Caco-2 (cell line): ENCODE results near the gene HLF. TPM values are rescaled to one million over a fixed set of nuclear protein-coding genes. Genes with fewer than 3 reads are reported as not detected.

ENCODE experiments used
- BruUV-seq: library from RNA; stranded (reverse); fragments of 400-500 nt; replicated peaks from 2 replicates; lab custom pipeline; 2021; lab: Mats Ljungman, UMichigan
- CTCF ChIA-PET: fragments of 300-600 bp; sonication (Branson Sonifier 250); formaldehyde crosslinking; loops from one replicate; lab custom pipeline; 2022; ENCODE audit warnings: antibody characterized with exemption; lab: Charles Lee
- POLR2A ChIA-PET: fragments of 300-600 bp; sonication (Branson Sonifier 250); formaldehyde crosslinking; loops from one replicate; lab custom pipeline; 2022; ENCODE audit warnings: antibody characterized with exemption; lab: Charles Lee
- DNase-seq, 2 experiments: peaks; one replicate each; pipeline versions ENCODE4 v3.0.0 to v3.0.0-alpha.2; 2020 to 2022
- H3K27me3 ChIP-seq: replicated peaks from 2 replicates; pipeline ENCODE4 v1.6.0; 2011; ENCODE audit warnings: low read length; ENCODE audit not compliant: control insufficient read depth, insufficient read depth
- H3K36me3 ChIP-seq: 2 replicates; pipeline ENCODE4 v1.5.1; 2011; ENCODE audit warnings: low read length; ENCODE audit not compliant: control insufficient read depth, insufficient read depth
- H3K4me1 ChIP-seq: fragments of 250-450 bp; sonication (Bioruptor Pico); 2 replicates; pipeline ENCODE4 v1.5.1; 2020; ENCODE audit warnings: mild to moderate bottlenecking
- H3K4me3 ChIP-seq: 2 replicates; pipeline ENCODE4 v1.5.1; 2011; ENCODE audit warnings: low read depth, mild to moderate bottlenecking, control low read depth, low read length
- H3K9me3 ChIP-seq: fragments of 250-450 bp; sonication (Bioruptor Pico); 2 replicates; pipeline ENCODE4 v1.5.1; 2020; ENCODE audit warnings: mild to moderate bottlenecking, moderate library complexity
- H3K27ac Mint-ChIP-seq: one replicate; pipeline ENCODE4 v1.8.0; 2022; ENCODE audit warnings: mixed read lengths; ENCODE audit not compliant: unreplicated experiment
- H3K27me3 Mint-ChIP-seq: one replicate; pipeline ENCODE4 v1.8.0; 2022; ENCODE audit warnings: mixed read lengths; ENCODE audit not compliant: insufficient read depth, unreplicated experiment
- H3K36me3 Mint-ChIP-seq: one replicate; pipeline ENCODE4 v1.8.0; 2022; ENCODE audit warnings: mild to moderate bottlenecking, mixed read lengths; ENCODE audit not compliant: insufficient read depth, unreplicated experiment
- H3K4me1 Mint-ChIP-seq: one replicate; pipeline ENCODE4 v1.8.0; 2022; ENCODE audit warnings: low read depth, mixed read lengths; ENCODE audit not compliant: unreplicated experiment
- H3K4me3 Mint-ChIP-seq: one replicate; pipeline ENCODE4 v1.8.0; 2022; ENCODE audit warnings: mild to moderate bottlenecking, moderate library complexity, mixed read lengths; ENCODE audit not compliant: unreplicated experiment
- H3K9me3 Mint-ChIP-seq: one replicate; pipeline ENCODE4 v1.8.0; 2022; ENCODE audit warnings: mixed read lengths; ENCODE audit not compliant: unreplicated experiment
- CTCF ChIP-seq, 2 experiments: fragments of 200-600 bp in 1 of 2; IDR thresholded peaks; 1 replicate in 1 of 2; 2 replicates in 1 of 2; pipeline versions ENCODE4 v1.5.1 to v1.8.0; 2011 to 2022; ENCODE audit warnings: antibody characterized with exemption in 1 of 2, control low read depth in 1 of 2, inconsistent platforms in 1 of 2, low read depth in 1 of 2, low read length in 1 of 2, mild to moderate bottlenecking in 1 of 2, moderate library complexity in 1 of 2; ENCODE audit not compliant: insufficient read depth in 1 of 2, severe bottlenecking in 1 of 2, unreplicated experiment in 1 of 2
- intact Hi-C: fragments of 100-400 bp; cut with micrococcal nuclease; formaldehyde crosslinking; loops from one replicate; pipeline ENCODE4 v1.10.0; 2022; ENCODE audit not compliant: unreplicated experiment
- total RNA-seq: library from RNA; stranded (reverse); gene quantifications from 2 replicates; pipeline ENCODE4 v1.2.3, GENCODE V29; 2022

The HLF gene
- total RNA-seq, 1 experiment from 2014 or later = 19.8 TPM

- ChIA-PET CTCF (interaction anchor here (1.2 to 1.9 kb wide), 2 partner anchors 20 to 47 kb away, joined by 4 to 8 read pairs; no protein-coding TSS in a partner anchor), POLR2A (interaction anchor here (0.6 to 2.2 kb wide), 5 partner anchors 8 to 47 kb away, joined by 3 to 24 read pairs (median 11); partner anchors contain the start of gene HLF)
- intact Hi-C loops = loop anchor here (1.0 to 2.0 kb wide), 2 partner anchors 45 to 47 kb away; no protein-coding TSS in a partner anchor
- peak; percentile 75 to 79 for DNase-seq
- no peak for TF ChIP-seq CTCF (IDR thresholded peaks at IDR 0.05; ENCODE audit: insufficient read depth in 1 of 2, low read depth in 1 of 2, low read length in 1 of 2, severe bottlenecking in 1 of 2, unreplicated experiment in 1 of 2)
- Mint-ChIP-seq H3K27ac (peak overlapping the region; percentile 86), H3K4me3 (peak overlapping the region; percentile 56), H3K9me3 (no peaks in the 10 kb centered on the region), H3K36me3 (peaks cover 41% of the 10 kb centered on the region), H3K27me3 (no peaks in the 10 kb centered on the region), H3K4me1 (peaks cover 46% of the 10 kb centered on the region)
- H3K36me3 ChIP-seq = no peaks in the 10 kb centered on the region
- H3K27me3 ChIP-seq = no peaks in the 10 kb centered on the region
- BruUV-seq = TSS peak; percentile 77
- no peak overlapping the region for H3K4me3 ChIP-seq
- H3K4me1 ChIP-seq = peaks cover 57% of the 10 kb centered on the region
- H3K9me3 ChIP-seq = no peaks in the 10 kb centered on the region
These were observed 20.9 kb downstream of the HLF start for GRCh38 chr17:55285340-55286301.

- POLR2A ChIA-PET = interaction anchor here (0.6 to 2.1 kb wide), 3 partner anchors 21 to 48 kb away, joined by 3 to 24 read pairs (median 11); no protein-coding TSS in a partner anchor
- Histone ChIP-seq H3K4me1 (peaks cover 57% of the 10 kb centered on the region), H3K4me3 (no peak overlapping the region), H3K27me3 (no peaks in the 10 kb centered on the region), H3K9me3 (no peaks in the 10 kb centered on the region), H3K36me3 (no peaks in the 10 kb centered on the region)
- H3K27me3 Mint-ChIP-seq = no peaks in the 10 kb centered on the region
- CTCF ChIA-PET = interaction anchor here (0.7 to 1.2 kb wide), 3 partner anchors 20 to 62 kb away, joined by 3 to 4 read pairs (median 4); no protein-coding TSS in a partner anchor
- TF ChIP-seq CTCF (IDR thresholded peaks at IDR 0.05; ENCODE audit: insufficient read depth in 1 of 2, low read depth in 1 of 2, low read length in 1 of 2, severe bottlenecking in 1 of 2, unreplicated experiment in 1 of 2) = no peak
- H3K4me1 Mint-ChIP-seq = peaks cover 46% of the 10 kb centered on the region
- H3K4me3 Mint-ChIP-seq = peak overlapping the region; percentile 56
- H3K27ac Mint-ChIP-seq = peak overlapping the region; percentile 86
- peaks cover 40% of the 10 kb centered on the region for H3K36me3 Mint-ChIP-seq
- no TSS peak for BruUV-seq
- intact Hi-C loops = loop anchor here (1.0 kb wide), 2 partner anchors 8 to 23 kb away; partner anchors contain the start of gene HLF
- peak; percentile 59 to 73 for DNase-seq
- H3K9me3 Mint-ChIP-seq = no peaks in the 10 kb centered on the region
These were observed 22.2 kb downstream of the HLF start for GRCh38 chr17:55286681-55287589.
